Measurements from ENCODE around the gene FGF7. TPM values are rescaled to one million over a fixed set of nuclear protein-coding genes. Genes with fewer than 3 reads are reported as not detected.

Gene FGF7
- total RNA-seq, 1 experiment from 2014 or later: not detected

DNA sequence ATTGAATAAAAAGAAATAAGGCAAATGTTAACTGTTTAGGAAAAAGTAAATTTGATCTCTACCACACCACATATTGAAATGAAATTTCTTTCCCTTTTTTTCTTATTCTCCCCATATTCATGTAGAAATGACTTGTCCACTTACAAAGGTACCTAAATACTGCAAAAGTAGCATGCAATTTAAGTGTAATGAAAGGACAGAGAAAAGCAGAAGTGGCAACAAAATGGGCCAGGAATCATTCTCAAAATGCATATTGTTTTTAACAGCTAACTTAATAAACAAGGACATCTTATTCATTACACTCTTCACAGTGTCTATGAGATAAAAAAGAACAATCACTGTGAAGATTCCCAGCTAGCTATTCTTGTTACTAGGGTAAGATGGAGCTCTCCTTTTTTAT is 40.6 kb upstream of the FGF7 start:
- BruUV-seq (replicated peaks): no TSS peak
- H2AFZ ChIP-seq (ENCODE audit: low read length): no peak overlapping the region
- H3K9ac ChIP-seq (ENCODE audit: low read length): no peak overlapping the region
- H3K9me2 ChIP-seq (replicated peaks; ENCODE audit: low read length): no peaks in the 10 kb centered on the region
- H3K27me3 ChIP-seq (ENCODE audit: low read length): no peaks in the 10 kb centered on the region
- TF ChIP-seq CTCF (conservative IDR thresholded peaks at IDR 0.05; ENCODE audit: low read depth, low read length): no peak
- no peak for TF ChIP-seq EZH2 (IDR thresholded peaks at IDR 0.05; ENCODE audit: low read length, unreplicated experiment)
- TF ChIP-seq EZH2phosphoT487 (IDR thresholded peaks at IDR 0.05; ENCODE audit: borderline replicate concordance, low read length): no peak
- peaks cover 19% of the 10 kb centered on the region for H3K4me1 ChIP-seq (ENCODE audit: insufficient read depth, low read length)
- no peaks in the 10 kb centered on the region for H3K9me3 ChIP-seq (ENCODE audit: low read length)
- DNase-seq: no peak
- H3F3A ChIP-seq (ENCODE audit: low read length, unreplicated experiment): no peaks in the 10 kb centered on the region
- intact Hi-C loops (cut with micrococcal nuclease): loop anchor here (5.0 kb wide), 1 partner anchor 35 kb away; no protein-coding TSS in a partner anchor
- H3K36me3 ChIP-seq (ENCODE audit: low read depth, low read length): no peaks in the 10 kb centered on the region
- ATAC-seq: no peak
- H4K20me1 ChIP-seq (ENCODE audit: low read length): no peaks in the 10 kb centered on the region
- ChIA-PET POLR2A (ENCODE audit: unreplicated experiment) (no interaction called here), CTCF (no interaction called here)
- H3K4me2 ChIP-seq (ENCODE audit: low read length): peak overlapping the region; percentile 62; the same call in 1 of the 2 replicates
- H3K79me2 ChIP-seq (ENCODE audit: low read length): no peaks in the 10 kb centered on the region
- peak overlapping the region; percentile 46 for H3K27ac ChIP-seq (ENCODE audit: low read length)
- H3K4me3 ChIP-seq (ENCODE audit: low read length): no peak overlapping the region

DNA sequence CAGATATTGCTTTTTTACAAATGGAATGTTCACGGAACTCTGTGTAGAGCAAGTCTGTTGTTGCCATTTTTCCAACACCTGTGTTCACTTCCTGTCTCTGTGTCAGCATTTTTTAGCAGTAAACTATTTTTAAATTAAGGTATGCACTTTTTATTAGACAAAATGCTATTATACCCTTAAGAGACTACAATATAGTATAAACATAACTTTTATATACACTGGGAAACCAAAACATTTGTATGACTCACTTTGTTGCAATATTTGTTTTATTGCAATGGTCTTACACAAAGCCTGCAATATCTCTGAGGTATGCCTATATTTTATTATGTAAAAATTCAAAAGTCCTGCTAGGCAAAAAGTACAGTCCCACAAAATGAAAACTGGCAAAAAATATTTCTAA is 39.8 kb upstream of the FGF7 start:
- H3K9me2 ChIP-seq (replicated peaks; ENCODE audit: low read length): no peaks in the 10 kb centered on the region
- peak overlapping the region; percentile 62 for H3K4me2 ChIP-seq (ENCODE audit: low read length)
- no peaks in the 10 kb centered on the region for H4K20me1 ChIP-seq (ENCODE audit: low read length)
- BruUV-seq (replicated peaks): no TSS peak
- no peak for TF ChIP-seq CTCF (conservative IDR thresholded peaks at IDR 0.05; ENCODE audit: low read depth, low read length)
- no peak for TF ChIP-seq EZH2phosphoT487 (IDR thresholded peaks at IDR 0.05; ENCODE audit: borderline replicate concordance, low read length)
- no peak for TF ChIP-seq EZH2 (IDR thresholded peaks at IDR 0.05; ENCODE audit: low read length, unreplicated experiment)
- ChIA-PET POLR2A (ENCODE audit: unreplicated experiment) (no interaction called here), CTCF (interaction anchor here (1.1 kb wide), 1 partner anchor 762 kb away, joined by 5 read pairs; no protein-coding TSS in a partner anchor)
- H3K27me3 ChIP-seq (ENCODE audit: low read length): no peaks in the 10 kb centered on the region
- DNase-seq (peak; percentile 84), ATAC-seq (peak; percentile 98)
- H3K27ac ChIP-seq (ENCODE audit: low read length): peak overlapping the region; percentile 46
- peak overlapping the region; percentile 11; the same call in 1 of the 2 replicates for H2AFZ ChIP-seq (ENCODE audit: low read length)
- intact Hi-C loops (cut with micrococcal nuclease): loop anchor here (5.0 kb wide), 1 partner anchor 34 kb away; no protein-coding TSS in a partner anchor
- H3K36me3 ChIP-seq (ENCODE audit: low read depth, low read length): no peaks in the 10 kb centered on the region
- H3K9ac ChIP-seq (ENCODE audit: low read length): no peak overlapping the region
- no peaks in the 10 kb centered on the region for H3K79me2 ChIP-seq (ENCODE audit: low read length)
- H3K9me3 ChIP-seq (ENCODE audit: low read length): no peaks in the 10 kb centered on the region
- peaks cover 19% of the 10 kb centered on the region for H3K4me1 ChIP-seq (ENCODE audit: insufficient read depth, low read length)
- no peak overlapping the region; the same call in 1 of the 2 replicates for H3K4me3 ChIP-seq (ENCODE audit: low read length)
- H3F3A ChIP-seq (ENCODE audit: low read length, unreplicated experiment): no peaks in the 10 kb centered on the region

DNA sequence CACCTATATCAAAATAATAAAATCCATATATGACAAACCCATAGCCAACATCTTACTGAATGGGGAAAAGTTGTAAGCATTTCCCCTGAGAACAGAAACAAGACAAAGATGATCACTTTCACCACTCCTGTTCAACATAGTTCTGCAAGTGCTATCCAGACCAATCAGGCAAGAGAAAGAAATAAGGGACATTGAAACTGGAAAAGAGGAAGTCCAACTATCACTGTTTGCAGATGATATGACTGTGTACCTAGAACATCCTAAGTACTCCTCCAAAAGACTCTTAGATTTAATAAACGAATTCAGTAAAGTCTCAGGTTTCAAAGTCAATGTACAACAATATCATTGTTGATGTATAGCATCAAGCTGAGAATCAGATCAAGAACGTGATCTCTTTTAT is 35.6 kb upstream of the FGF7 start:
- ATAC-seq: no peak

More for the DNA sequence above, 35.6 kb upstream of the FGF7 start:
- Histone ChIP-seq H2AFZ (ENCODE audit: low read length) (no peak overlapping the region), H3K27ac (ENCODE audit: low read length) (no peak overlapping the region), H3K9me2 (replicated peaks; ENCODE audit: low read length) (no peaks in the 10 kb centered on the region), H3K27me3 (ENCODE audit: low read length) (no peaks in the 10 kb centered on the region), H4K20me1 (ENCODE audit: low read length) (no peaks in the 10 kb centered on the region), H3K9me3 (ENCODE audit: low read length) (no peaks in the 10 kb centered on the region), H3K9ac (ENCODE audit: low read length) (no peak overlapping the region), H3K36me3 (ENCODE audit: low read depth, low read length) (no peaks in the 10 kb centered on the region), H3F3A (ENCODE audit: low read length, unreplicated experiment) (no peaks in the 10 kb centered on the region), H3K4me2 (ENCODE audit: low read length) (no peak overlapping the region), H3K4me3 (ENCODE audit: low read length) (no peak overlapping the region), H3K4me1 (ENCODE audit: insufficient read depth, low read length) (peaks cover 16% of the 10 kb centered on the region), H3K79me2 (ENCODE audit: low read length) (no peaks in the 10 kb centered on the region)
- POLR2A ChIA-PET (ENCODE audit: unreplicated experiment): no interaction called here
- no peak for DNase-seq
- intact Hi-C loops (cut with micrococcal nuclease): no loop called here
- CTCF ChIA-PET: no interaction called here
- BruUV-seq (replicated peaks): no TSS peak
- no peak for TF ChIP-seq CTCF (conservative IDR thresholded peaks at IDR 0.05; ENCODE audit: low read depth, low read length)
- no peak for TF ChIP-seq EZH2 (IDR thresholded peaks at IDR 0.05; ENCODE audit: low read length, unreplicated experiment)
- TF ChIP-seq EZH2phosphoT487 (IDR thresholded peaks at IDR 0.05; ENCODE audit: borderline replicate concordance, low read length): no peak
